Urinary bladder (tissue), 4 donors: ENCODE data around the gene HOXC13. TPM values are rescaled to one million over a fixed set of nuclear protein-coding genes. Genes with fewer than 3 reads are reported as not detected.
A peak's percentile ranks its signal among the peaks of the same experiment; 100 is the strongest.

ENCODE experiments used
- DNase-seq: peaks from one replicate; pipeline ENCODE4 v3.0.0-alpha.2; 2015; ENCODE audit errors: extremely low spot score
- H3K27ac ChIP-seq: one replicate; pipeline ENCODE4 v1.5.1; 2013; ENCODE audit warnings: low read depth, mild to moderate bottlenecking, moderate library complexity
- H3K36me3 ChIP-seq: one replicate; pipeline ENCODE4 v1.6.1; 2013; ENCODE audit warnings: mild to moderate bottlenecking, moderate library complexity; ENCODE audit not compliant: insufficient read depth
- H3K4me1 ChIP-seq: one replicate; pipeline ENCODE4 v1.6.1; 2013; ENCODE audit warnings: mild to moderate bottlenecking, moderate library complexity; ENCODE audit not compliant: insufficient read depth
- H3K4me3 ChIP-seq: one replicate; pipeline ENCODE4 v1.5.1; 2013; ENCODE audit warnings: low read depth, low read length
- WGBS: extraction: QIAGEN DNeasy Blood & Tissue Kit; methylation state at CpG from one replicate; pipeline ENCODE4 v1.1.7; 2013; 5-methylcytosine and 5-hydroxymethylcytosine counted together
- polyA plus RNA-seq: library from polyadenylated mRNA; stranded (reverse); fragments of 200-250 nt; gene quantifications from one replicate; pipeline ENCODE4 v1.2.3, GENCODE V29; 2013
- total RNA-seq: library from RNA; depleted of rRNA; stranded (reverse); fragments of >200 nt; gene quantifications from one replicate; pipeline ENCODE4 v1.2.3, GENCODE V29; 2014
- donor health status: healthy with polysubstance abuse.
- donor health status: healthy.

Gene HOXC13
- total and polyA plus RNA-seq, 2 donors, result 0.19 TPM; not detected in 1

DNA sequence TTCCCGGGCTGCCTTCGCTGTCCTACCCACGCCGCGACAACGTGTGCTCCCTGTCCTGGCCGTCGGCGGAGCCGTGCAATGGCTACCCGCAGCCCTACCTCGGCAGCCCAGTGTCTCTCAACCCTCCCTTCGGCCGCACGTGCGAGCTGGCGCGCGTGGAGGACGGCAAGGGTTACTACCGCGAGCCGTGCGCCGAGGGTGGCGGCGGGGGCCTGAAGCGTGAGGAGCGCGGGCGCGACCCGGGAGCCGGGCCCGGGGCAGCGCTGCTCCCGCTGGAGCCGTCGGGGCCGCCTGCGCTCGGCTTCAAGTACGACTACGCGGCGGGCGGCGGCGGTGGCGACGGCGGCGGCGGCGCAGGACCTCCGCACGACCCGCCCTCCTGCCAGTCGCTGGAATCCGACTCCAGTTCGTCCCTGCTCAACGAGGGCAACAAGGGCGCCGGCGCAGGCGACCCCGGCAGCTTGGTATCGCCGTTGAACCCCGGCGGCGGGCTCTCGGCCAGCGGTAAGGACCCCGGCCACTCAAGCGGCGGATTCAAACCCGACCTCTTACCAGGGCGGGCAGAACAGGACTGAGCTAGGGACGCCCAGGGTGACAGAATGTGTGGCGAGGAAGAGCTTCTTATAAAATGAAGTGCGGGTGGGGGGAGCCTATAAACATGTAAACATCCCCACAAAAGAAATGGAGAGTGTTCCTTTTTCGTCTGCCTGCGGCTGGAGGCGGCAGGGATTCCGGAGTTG lies 16.6 kb downstream of the HOXC13 start:
- H3K27ac ChIP-seq, result no peak overlapping the region
- H3K36me3 ChIP-seq, result no peaks in the 10 kb centered on the region
- WGBS, result 4% methylated on average over 86 of the region's 86 CpGs
- no peaks in the 10 kb centered on the region for H3K4me1 ChIP-seq
- DNase-seq, result no peak
- H3K4me3 ChIP-seq, result no peak overlapping the region

DNA sequence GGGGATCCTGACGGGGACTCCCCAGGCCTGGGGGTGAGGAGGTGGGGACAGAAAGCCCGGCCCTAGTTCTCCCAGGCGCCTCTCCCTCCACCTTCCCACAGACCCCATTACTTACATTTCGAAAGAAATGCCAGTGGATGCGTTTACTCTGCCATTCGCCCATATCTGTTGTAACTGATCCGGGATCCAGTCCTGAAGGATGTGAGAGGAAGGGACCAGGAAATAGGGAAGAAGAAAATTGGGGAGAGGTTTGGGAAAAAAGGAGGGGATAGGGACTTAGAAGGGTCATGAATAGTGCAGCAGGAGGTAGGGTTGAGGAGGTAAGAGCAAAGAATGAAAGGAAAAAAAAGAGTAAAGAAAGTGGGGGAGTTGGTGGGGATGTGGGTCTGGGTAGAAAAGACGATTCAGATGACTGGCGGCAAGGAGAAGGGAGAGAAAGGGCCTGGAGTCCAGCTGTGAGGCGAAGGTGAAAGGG lies 17.2 kb downstream of the HOXC13 start:
- DNase-seq, result no peak
- H3K4me1 ChIP-seq, result no peaks in the 10 kb centered on the region
- H3K36me3 ChIP-seq, result no peaks in the 10 kb centered on the region
- H3K4me3 ChIP-seq, result no peak overlapping the region
- 32% methylated on average over 10 of the region's 10 CpGs for WGBS
- no peak overlapping the region for H3K27ac ChIP-seq

DNA sequence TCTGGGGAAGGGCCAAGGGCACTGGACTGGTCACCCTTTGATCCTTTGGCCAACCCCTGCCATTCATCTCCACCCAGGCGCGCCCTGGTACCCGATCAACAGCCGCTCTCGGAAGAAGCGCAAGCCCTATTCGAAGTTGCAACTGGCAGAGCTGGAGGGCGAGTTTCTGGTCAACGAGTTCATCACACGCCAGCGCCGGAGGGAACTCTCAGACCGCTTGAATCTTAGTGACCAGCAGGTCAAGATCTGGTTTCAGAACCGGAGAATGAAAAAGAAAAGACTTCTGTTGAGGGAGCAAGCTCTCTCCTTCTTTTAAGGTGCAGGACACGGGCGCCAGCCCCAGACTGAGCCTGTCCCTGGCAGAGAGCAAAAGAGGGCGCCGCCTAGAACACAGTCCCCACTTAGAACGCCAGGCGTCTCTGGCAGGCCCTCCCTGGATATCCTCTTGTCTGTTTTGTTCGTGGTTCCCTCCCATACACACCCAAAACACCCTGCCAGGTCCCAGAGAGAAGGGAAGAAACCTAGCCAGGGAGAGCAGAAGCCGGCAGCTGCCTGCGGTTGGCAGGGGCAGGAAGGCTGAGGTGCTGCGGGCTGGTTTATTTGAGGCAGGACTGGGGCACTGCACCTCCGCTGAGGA lies 17.7 kb downstream of the HOXC13 start:
- Histone ChIP-seq H3K36me3 (no peaks in the 10 kb centered on the region), H3K4me3 (no peak overlapping the region), H3K27ac (no peak overlapping the region), H3K4me1 (no peaks in the 10 kb centered on the region)
- no peak for DNase-seq
- whole genome bisulfite sequencing, result 42% methylated on average over 25 of the region's 25 CpGs

DNA sequence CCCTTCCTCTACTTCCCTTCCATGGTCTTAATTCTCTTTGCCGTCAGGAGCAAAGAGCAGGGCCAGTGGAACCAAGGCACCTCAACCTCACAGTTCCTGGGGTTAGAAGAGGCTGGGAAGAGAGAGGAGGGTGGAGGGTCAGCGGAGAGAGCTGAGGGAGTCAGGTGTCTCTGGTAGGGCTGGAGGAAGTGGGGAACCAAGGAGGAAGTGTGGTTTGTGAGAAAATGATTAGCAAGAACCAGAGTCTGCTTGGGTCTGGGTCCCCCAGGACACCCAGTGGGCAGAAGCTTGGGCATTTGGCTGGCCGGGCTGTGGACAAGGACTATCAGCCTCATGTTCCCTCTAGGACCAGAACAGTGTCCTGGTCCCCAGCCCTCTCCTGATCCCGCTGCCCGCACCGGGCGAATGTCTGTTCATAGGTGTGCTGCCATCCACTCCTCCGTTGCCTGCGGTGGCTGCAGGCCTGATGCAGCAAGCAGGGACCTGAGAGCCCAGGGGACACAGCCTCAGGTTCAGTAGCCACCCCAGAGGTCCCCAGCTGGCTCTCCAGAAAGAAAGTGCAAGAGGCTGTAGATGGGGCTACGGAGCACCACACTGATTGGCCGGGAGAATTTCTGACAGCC lies 18.4 kb downstream of the HOXC13 start:
- 56% methylated on average over 11 of the region's 11 CpGs for WGBS
- Histone ChIP-seq H3K27ac (no peak overlapping the region), H3K4me1 (no peaks in the 10 kb centered on the region), H3K4me3 (no peak overlapping the region), H3K36me3 (no peaks in the 10 kb centered on the region)
- DNase-seq, result no peak

DNA sequence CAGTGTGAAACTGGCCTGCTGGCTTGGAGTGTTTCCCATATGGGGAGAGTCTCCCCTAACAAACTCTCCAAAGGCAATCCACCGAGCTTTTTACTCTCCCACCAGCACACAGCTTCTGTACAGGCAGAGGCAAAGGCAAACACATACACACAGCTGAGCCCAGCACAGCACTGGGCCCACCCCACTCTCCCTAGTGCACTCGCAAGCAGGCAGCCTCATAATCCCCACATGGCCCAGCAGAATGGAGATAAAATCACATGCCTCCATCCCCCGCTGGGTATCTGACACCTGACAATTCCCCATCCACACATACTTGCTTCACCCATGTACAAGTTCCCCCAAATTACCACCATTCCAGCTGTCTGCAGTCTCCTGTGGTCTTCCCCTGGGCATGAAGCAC lies 19.5 kb downstream of the HOXC13 start:
- WGBS, result 64% methylated on average over 3 of the region's 3 CpGs

DNA sequence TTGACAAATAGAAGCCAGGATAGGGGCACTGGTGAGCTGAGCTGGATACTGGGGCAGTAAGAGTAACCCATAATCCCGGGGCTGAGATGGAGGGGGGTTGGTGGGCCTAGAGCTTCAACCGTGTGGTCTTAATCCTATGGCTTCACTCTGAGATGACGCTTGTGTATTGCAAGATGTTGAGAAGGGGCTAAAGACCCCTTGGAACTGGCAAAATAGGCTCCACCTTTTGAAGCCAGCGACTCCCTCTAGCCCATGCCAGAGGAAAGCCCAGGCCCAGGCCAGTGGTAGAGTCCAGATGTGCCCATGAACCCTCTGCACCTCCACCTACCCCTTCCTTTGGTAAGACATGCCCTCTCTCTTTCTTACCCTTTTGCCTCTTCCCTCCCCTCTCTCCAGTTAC lies 20.7 kb downstream of the HOXC13 start:
- Histone ChIP-seq H3K36me3 (no peaks in the 10 kb centered on the region), H3K27ac (no peak overlapping the region), H3K4me3 (no peak overlapping the region), H3K4me1 (no peaks in the 10 kb centered on the region)
- 51% methylated on average over 4 of the region's 4 CpGs for WGBS
- DNase-seq, result no peak

More for the DNA sequence above, 19.5 kb downstream of the HOXC13 start:
- no peak overlapping the region for H3K4me3 ChIP-seq
- no peak overlapping the region for H3K27ac ChIP-seq
- H3K36me3 ChIP-seq, result no peaks in the 10 kb centered on the region
- H3K4me1 ChIP-seq, result no peaks in the 10 kb centered on the region
- no peak for DNase-seq

DNA sequence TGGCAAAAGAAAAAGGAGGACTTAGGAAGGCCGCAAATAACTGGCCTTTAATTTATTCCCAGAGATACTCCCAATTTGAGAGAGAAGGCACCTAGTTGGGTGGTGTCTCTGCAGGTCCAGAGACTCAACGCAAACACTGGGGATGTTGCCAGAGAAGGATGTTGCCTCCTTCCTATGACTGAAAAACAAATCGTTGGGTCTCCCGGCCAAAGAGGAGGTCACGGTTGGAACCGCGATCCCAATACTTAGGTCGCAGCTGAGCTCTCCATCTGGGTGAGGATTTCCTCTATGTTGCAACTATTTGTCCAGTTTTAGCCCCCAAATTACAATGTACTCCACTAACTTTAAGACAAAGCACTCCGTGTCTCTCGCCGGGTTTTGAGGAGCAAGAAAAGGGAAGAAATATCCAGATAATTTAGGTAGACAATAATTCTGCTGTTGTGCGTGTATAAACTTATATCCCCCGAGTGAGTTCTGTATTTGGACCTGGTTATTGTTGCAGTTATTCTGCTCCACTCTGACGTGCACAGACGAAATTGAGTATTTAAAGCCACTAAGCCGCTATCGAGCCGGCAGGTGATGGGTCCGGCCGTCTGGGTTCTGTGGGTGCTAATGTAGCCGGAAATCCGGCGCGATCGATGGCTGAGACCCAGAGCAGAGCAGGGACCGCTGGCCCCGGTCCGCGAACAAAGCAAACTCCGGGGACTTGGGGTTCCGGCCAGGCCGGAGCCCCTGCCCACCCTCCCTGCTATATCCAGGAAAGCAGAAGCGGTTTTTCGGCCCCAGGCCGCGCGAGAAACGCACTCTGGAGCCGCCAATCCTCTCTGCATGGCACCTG lies 21.8 kb downstream of the HOXC13 start:
- no peaks in the 10 kb centered on the region for H3K4me1 ChIP-seq
- no peak overlapping the region for H3K4me3 ChIP-seq
- no peaks in the 10 kb centered on the region for H3K36me3 ChIP-seq
- 58% methylated on average over 39 of the region's 39 CpGs for WGBS
- no peak overlapping the region for H3K27ac ChIP-seq
- no peak for DNase-seq

DNA sequence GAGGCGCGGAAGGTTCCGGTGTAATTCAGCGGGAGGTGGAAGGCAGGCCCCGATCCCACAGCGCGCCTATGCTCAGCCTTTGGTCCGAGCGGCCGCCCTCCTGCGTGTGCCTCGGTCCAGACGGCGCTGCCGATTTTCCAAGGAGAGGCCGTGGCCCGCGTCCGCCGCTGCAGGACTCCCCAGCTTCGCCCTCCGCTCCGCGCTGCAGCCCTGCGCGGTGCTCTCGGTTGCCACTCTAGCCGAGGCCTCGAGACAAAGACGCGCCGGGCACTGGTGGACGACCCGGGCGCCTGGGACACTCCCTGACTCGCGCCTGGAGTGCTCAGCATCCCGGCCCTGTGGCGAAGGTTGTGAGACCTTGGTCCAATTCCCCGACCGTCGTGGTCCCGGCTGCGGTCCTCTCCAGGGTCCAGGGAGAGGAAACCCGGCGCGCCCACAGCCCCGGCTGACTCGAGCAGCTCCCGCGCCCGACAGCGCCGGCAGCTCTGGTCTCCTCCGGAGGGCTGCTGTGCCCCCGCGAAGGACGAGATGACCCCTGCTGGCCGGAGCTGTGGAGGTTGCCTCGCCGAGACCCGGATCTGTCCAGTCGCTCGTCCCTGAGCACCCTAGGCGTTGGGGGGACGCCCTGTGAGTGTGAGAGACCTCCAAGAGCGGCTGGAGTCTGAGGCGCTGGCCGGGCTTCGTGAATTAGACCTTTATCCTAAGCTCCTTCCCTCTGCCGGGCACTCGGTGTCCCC lies 22.6 kb downstream of the HOXC13 start:
- Histone ChIP-seq H3K36me3 (no peaks in the 10 kb centered on the region), H3K4me1 (no peaks in the 10 kb centered on the region), H3K4me3 (no peak overlapping the region), H3K27ac (no peak overlapping the region)
- DNase-seq, result no peak
- 46% methylated on average over 72 of the region's 72 CpGs for WGBS

DNA sequence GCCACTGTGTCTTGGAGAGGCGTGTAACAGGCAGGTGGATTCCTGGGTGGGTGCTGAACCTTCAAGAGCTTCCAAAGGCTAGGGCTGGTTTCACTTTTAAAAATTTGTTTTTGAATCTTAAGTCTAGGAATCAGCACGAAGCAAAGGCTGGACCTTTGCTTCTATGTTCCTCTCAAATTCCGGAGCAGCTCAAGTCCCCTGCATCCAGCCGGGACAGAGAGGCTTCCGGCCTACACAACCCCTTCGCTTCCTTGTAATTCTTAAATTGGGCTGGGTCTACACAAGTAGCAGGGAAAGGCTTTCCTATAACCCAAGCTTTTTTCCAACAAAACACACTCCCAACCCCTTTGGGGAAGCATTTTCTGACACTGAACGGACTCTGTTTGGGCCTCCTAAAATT lies 24.4 kb downstream of the HOXC13 start:
- Histone ChIP-seq H3K4me3 (no peak overlapping the region), H3K4me1 (no peaks in the 10 kb centered on the region), H3K36me3 (no peaks in the 10 kb centered on the region), H3K27ac (no peak overlapping the region)
- 72% methylated on average over 7 of the region's 7 CpGs for WGBS
- DNase-seq, result no peak

DNA sequence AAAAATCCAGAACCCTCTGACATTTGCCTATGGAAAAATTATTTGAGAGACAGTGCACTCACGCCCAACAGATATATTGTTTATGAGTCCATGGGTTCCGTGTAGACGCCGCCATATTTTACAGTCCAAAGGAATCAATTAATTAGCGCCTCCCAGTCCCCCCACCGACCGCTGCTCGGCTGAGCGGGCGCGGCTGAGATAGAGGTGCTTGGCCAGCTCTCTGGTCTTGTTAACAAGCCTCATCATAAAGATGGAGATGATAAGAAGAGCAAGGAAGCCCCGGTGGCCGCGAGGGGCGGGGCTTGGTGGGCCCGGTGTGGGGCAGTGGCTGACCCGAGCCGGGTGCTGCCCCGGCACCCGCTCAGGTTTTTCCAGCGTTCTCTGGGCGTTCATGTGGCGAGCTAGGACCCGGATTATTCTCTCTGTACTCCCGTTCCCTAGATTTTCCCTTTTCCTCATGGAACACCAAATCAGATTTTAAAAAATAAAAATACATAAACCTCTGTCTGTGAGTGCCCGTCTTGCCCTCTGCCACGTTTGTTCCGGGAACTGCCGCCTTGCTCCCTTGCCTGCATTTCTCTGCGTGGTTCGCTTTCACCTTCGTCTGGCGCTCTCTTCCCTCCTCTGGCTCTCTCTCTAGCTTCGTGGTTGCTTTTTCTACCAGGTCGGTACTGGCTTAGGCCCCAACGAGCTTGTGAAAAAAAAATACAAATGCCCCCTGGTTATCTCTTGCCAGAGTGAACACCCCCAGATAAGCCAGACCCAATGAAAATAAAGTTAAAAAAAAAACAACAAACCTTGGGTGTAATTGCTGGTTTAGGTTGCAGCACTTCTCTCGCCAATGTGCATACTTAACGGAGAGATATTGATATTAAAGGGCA lies 25.0 kb downstream of the HOXC13 start:
- Histone ChIP-seq H3K36me3 (no peaks in the 10 kb centered on the region), H3K4me1 (no peaks in the 10 kb centered on the region), H3K4me3 (no peak overlapping the region), H3K27ac (no peak overlapping the region)
- 42% methylated on average over 38 of the region's 38 CpGs for WGBS
- DNase-seq, result no peak

DNA sequence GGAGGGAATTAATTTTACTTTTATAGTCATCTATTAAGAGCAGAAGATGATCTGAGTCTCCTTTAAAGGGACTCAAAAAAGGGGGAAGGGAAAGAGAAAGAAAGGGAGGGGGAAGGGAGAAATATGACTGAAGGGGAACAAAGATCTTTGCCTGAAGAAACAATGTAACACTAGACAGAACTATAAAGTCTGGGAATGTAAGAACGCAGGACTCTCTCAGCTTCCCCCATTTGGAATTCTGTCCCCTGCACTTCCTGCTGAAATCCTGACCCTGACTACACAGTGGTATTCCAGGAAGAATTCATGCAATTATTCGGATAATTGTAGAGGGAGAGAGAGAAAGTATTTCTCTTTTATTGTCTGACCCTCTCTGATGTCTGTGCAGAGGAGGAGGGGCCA lies 25.7 kb downstream of the HOXC13 start:
- no peak for DNase-seq
- no peaks in the 10 kb centered on the region for H3K36me3 ChIP-seq
- no peaks in the 10 kb centered on the region for H3K4me1 ChIP-seq
- no peak overlapping the region for H3K27ac ChIP-seq
- H3K4me3 ChIP-seq, result no peak overlapping the region
- WGBS, result 45% methylated on average over 2 of the region's 2 CpGs

DNA sequence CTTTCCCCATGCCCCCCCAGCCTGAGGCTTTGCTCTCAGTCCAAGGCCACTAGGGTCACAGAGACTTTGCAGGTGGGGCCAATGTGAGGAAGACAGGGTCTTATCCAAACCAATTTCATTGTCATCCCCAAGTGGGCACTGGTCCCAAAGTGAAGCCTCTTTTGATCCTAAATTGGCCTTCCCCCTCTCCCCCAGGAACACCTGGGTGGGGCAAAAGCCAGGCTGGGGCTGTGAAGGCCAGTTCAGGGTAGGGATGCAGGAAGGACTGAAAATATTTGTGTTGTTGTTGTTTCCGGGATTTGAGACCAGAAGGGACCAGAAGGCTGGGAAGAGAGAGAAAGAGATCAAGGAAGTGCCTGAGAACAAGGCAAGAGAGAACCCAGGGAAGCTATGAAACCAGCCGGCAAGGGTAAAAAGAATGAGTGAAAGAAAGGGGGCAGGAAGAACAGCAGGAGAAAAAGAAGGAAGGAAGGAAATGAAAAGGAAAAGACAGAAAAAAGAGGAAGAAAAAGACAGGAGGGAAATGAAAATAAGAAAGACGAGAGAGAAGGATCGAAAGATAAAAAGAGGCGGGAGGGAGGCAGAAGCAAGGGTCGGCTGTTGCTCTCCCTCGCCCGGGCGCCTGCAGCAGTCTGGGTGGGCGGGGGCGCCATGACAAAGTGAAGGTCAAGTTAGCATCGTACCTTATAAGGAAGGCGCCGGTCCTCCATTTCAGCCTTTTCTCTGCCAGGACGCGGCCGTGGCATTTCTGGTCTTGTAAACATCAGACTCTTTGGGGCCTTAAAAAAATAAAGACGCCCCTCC lies 26.9 kb downstream of the HOXC13 start:
- Histone ChIP-seq H3K4me3 (peak overlapping the region; percentile 9), H3K36me3 (no peaks in the 10 kb centered on the region), H3K4me1 (no peaks in the 10 kb centered on the region), H3K27ac (no peak overlapping the region)
- WGBS, result 3% methylated on average over 18 of the region's 18 CpGs
- DNase-seq, result no peak
